NCI-H2196 treated with DMSO at 0.1 percent for 48 hours (cell line): ENCODE data around the gene NBR1.
A peak's percentile ranks its signal among the peaks of the same experiment; 100 is the strongest.
"Not testable (repeated sequence)": the region's sequence is repeated elsewhere in the genome, so short reads cannot be mapped to it uniquely, and the experiment has no call there.

Experiments used
- DNase-seq: peaks from one replicate; lab custom pipeline; 2025; ENCODE audit not compliant: unreplicated experiment; lab: John Stamatoyannopoulos, UW

NBR1 gene

GRCh38 chr17:43170766-43171585, at the start of gene NBR1:
Gene NBR1 (plus strand): TSS chr17:43171214. CDS start chr17:43175800, 4,586 bp downstream.
- peak; percentile 78 for DNase-seq

GRCh38 chr17:43125133-43125966, 45.7 kb upstream of the NBR1 start, which contains the start of gene BRCA1:
Gene BRCA1 (minus strand): TSS chr17:43125364. CDS start chr17:43124096, 1,268 bp downstream.
- peak; percentile 91 for DNase-seq

- DNase-seq, result no peak
Measured at GRCh38 chr17:43125967-43126910, 44.8 kb upstream of the NBR1 start.

- no peak for DNase-seq
Measured at GRCh38 chr17:43126911-43127290, 44.1 kb upstream of the NBR1 start.

- not testable (repeated sequence) for DNase-seq
Measured at GRCh38 chr17:43127333-43127876, 43.6 kb upstream of the NBR1 start.

- DNase-seq, result no peak
Measured at GRCh38 chr17:43129671-43130010, 41.4 kb upstream of the NBR1 start.

GRCh38 chr17:43132117-43132516, 38.9 kb upstream of the NBR1 start:
- DNase-seq, result no peak

GRCh38 chr17:43133439-43133838, 37.6 kb upstream of the NBR1 start:
- not testable (repeated sequence) for DNase-seq

GRCh38 chr17:43134774-43135453, 36.1 kb upstream of the NBR1 start:
- no peak for DNase-seq

GRCh38 chr17:43135454-43135819, 35.6 kb upstream of the NBR1 start:
- DNase-seq, result no peak

- DNase-seq, result not testable (repeated sequence)
Measured at GRCh38 chr17:43136574-43136973, 34.4 kb upstream of the NBR1 start.

- DNase-seq, result not testable (repeated sequence)
Measured at GRCh38 chr17:43138531-43138930, 32.5 kb upstream of the NBR1 start.

GRCh38 chr17:43140396-43141332, 30.4 kb upstream of the NBR1 start:
- DNase-seq, result no peak

GRCh38 chr17:43142153-43142552, 28.9 kb upstream of the NBR1 start:
- DNase-seq, result no peak

- DNase-seq, result no peak
Measured at GRCh38 chr17:43143201-43143600, 27.8 kb upstream of the NBR1 start.

- DNase-seq, result no peak
Measured at GRCh38 chr17:43146649-43147048, 24.4 kb upstream of the NBR1 start.

GRCh38 chr17:43151880-43152456, 19.0 kb upstream of the NBR1 start:
- no peak for DNase-seq

GRCh38 chr17:43153197-43153835, 17.7 kb upstream of the NBR1 start:
- DNase-seq, result not testable (repeated sequence)
